ENCODE data around the gene SSBP2.

SSBP2 gene

GRCh38 chr5:81575924-81576323 lies 175.0 kb downstream of the SSBP2 start:
- DNase-seq, result no peak

- DNase-seq, result no peak
These were observed 178.7 kb downstream of the SSBP2 start for GRCh38 chr5:81572201-81572600.

- DNase-seq, result no peak
These were observed 192.7 kb downstream of the SSBP2 start for GRCh38 chr5:81558188-81558587.

- no peak for DNase-seq
These were observed 194.1 kb downstream of the SSBP2 start for GRCh38 chr5:81556809-81557208.

GRCh38 chr5:81555865-81556264 lies 195.0 kb downstream of the SSBP2 start:
- DNase-seq, result no peak

- no peak for DNase-seq
These were observed 196.2 kb downstream of the SSBP2 start for GRCh38 chr5:81554647-81555046.

GRCh38 chr5:81553567-81554212 lies 197.2 kb downstream of the SSBP2 start:
- no peak for DNase-seq

- no peak for DNase-seq
These were observed 197.9 kb downstream of the SSBP2 start for GRCh38 chr5:81552852-81553566.

GRCh38 chr5:81549123-81549522 lies 201.8 kb downstream of the SSBP2 start:
- DNase-seq, result no peak

GRCh38 chr5:81547001-81547400 lies 203.9 kb downstream of the SSBP2 start:
- no peak for DNase-seq

GRCh38 chr5:81545911-81546310 lies 205.0 kb downstream of the SSBP2 start:
- no peak for DNase-seq

GRCh38 chr5:81544351-81545018 lies 206.4 kb downstream of the SSBP2 start:
- no peak for DNase-seq

GRCh38 chr5:81542242-81542641 lies 208.7 kb downstream of the SSBP2 start:
- DNase-seq, result no peak

GRCh38 chr5:81537905-81538547 lies 212.9 kb downstream of the SSBP2 start:
- no peak for DNase-seq

GRCh38 chr5:81534441-81534840 lies 216.5 kb downstream of the SSBP2 start:
- DNase-seq, result no peak

GRCh38 chr5:81533629-81534405 lies 217.1 kb downstream of the SSBP2 start:
- no peak for DNase-seq

- DNase-seq, result no peak
These were observed 220.0 kb downstream of the SSBP2 start for GRCh38 chr5:81530919-81531318.

- no peak for DNase-seq
These were observed 225.2 kb downstream of the SSBP2 start for GRCh38 chr5:81525690-81526089.

GRCh38 chr5:81524015-81524414 lies 226.9 kb downstream of the SSBP2 start:
- no peak for DNase-seq

GRCh38 chr5:81522571-81522970 lies 228.3 kb downstream of the SSBP2 start:
- no peak for DNase-seq

- DNase-seq, result no peak
These were observed 230.1 kb downstream of the SSBP2 start for GRCh38 chr5:81520769-81521168.

GRCh38 chr5:81519217-81519905 lies 231.5 kb downstream of the SSBP2 start:
- no peak for DNase-seq

Measured in femur (tissue), 1 donor.